ENCODE measurements around the gene PDIA2. TPM values are rescaled to one million over a fixed set of nuclear protein-coding genes. Genes with fewer than 3 reads are reported as not detected.

PDIA2 gene
- total RNA-seq, 8 experiments from 2014 or later, result 0.35 to 18.5 (median 9.1) TPM; not detected in 2

DNA sequence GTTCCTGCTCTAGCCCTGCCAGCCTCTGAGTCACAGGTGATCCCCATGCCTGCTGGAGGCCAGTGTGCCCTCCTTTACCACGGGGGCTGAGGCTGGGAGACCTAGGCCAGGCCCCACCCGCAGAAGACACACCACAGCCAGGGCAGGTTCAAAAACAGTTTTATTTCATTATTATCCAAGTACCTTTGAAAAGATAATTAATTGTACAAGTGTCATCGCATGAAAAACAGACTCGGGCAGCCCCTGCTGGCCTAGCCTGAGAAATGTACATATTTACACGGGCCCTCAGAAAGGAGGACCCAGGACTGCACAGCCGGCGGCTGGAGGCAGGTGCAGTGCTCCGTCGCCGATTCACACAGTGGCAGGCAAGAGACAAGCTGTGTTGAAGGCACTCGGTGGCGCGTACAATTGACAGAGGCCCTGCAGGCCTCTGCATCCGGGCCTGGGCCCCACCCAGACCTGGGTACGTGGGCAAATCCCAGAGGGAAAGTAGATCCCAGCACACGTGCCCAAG is 4.4 kb downstream of the PDIA2 start:
- no peak overlapping the region for H3K4me3 ChIP-seq
- in situ Hi-C loops (cut with MboI; ENCODE audit: low pct_unique_long_range_greater_than_20kb in 2 of 9, low sequenced_read_pairs in 9 of 9, unreplicated experiment in 9 of 9), result no loop called here
- no peak overlapping the region for H3K27ac ChIP-seq
- 60 to 96% (median 83%) methylated on average over 1 to 11 of the region's 16 CpGs; no CpG with 5 or more reads in 5 of the 10 experiments for WGBS, 10 experiments
- peak in 3 of 8 experiments; percentile 16 to 84 (median 20) for ATAC-seq (replicated peaks in 6 of 8)
- H3K4me1 ChIP-seq (replicated peaks in 1 of 2), result no peaks in the 10 kb centered on the region

DNA sequence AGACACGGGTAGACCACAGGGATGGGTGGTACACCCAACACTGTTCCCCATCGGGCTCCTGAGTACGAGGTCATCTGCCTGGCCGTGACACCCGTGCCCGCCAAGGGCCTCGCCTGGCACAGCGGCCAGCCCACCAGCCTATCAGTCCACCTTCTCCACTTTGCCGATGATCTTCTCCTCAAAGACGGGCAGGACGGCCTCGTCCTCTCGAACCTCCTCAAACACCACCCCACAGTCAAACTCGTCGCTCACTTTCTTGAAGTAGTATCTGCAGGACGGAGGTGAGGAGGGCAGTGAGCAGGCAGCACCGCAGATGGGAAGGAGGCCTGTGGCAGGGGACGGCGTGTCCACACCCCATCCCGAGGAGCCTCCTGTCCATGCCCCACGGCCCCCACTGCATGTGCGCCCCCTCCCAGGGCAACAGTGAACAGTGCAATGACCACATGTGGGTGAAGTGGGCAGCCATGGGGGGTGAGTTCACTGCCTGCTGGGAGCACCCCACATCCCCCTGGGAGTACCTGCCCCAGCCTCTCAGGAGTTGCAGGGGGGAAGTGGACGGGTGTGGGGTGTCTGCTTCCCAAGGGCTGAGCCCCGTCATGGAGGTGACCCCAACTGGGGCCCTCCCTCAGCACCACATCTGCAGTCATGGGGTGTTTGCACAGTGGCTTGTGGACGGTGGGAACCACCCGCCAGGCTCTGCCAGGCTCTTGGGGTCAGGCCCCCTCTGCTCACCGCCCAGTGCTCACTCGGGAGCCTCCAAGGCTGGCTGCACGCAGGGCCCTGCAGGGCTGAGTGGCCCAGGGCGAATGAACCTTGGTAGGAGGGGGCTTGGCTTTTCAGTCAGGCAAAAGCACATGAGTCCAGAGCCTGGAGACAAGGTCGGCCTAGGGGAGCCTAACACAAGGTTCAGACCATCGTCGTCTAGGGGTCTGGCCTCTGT is 5.3 kb downstream of the PDIA2 start:
- in situ Hi-C loops (cut with MboI; ENCODE audit: low pct_unique_long_range_greater_than_20kb in 2 of 9, low sequenced_read_pairs in 9 of 9, unreplicated experiment in 9 of 9), result no loop called here
- no peak overlapping the region for H3K4me3 ChIP-seq
- WGBS, 10 experiments, result 80 to 96% methylated on average over 1 to 18 of the region's 33 CpGs; no CpG with 5 or more reads in 8 of the 10 experiments
- H3K27ac ChIP-seq, result no peak overlapping the region
- ATAC-seq (replicated peaks in 6 of 8), result no peak
- no peaks in the 10 kb centered on the region for H3K4me1 ChIP-seq (replicated peaks in 1 of 2)

DNA sequence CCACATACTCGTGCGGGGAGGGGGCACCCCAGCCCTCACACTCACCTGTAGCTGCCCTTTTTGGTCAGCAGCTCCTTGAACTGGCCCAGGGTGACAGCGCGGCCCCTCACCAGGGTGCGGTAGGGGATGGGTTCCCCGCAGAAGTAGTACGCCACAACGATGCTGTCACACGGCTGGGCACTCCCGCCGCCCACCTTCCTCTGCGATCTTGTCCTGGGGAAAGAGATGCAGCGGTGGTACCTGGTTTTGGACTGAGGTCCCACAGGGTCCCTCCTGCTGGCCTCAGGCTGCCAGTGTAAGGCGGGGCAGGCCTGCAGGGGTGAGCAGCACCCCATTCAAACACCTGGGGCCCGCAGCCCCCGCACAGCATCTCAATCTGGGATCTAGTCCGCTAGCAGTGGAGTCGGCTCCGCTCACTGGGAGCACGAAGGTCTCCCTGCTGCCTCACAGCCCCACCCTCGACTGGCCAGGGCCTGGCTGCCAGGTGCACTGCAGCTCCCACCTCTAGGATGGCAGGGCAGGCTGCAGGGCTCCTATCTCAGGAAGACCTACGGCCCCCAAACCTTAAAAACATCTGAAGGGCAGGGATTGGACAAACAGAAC is 6.5 kb downstream of the PDIA2 start:
- no peak for ATAC-seq (replicated peaks in 6 of 8)
- Histone ChIP-seq H3K4me1 (replicated peaks in 1 of 2) (no peaks in the 10 kb centered on the region), H3K4me3 (no peak overlapping the region), H3K27ac (no peak overlapping the region)
- WGBS, 10 experiments, result 80 to 90% (median 80%) methylated on average over 1 to 2 of the region's 22 CpGs; no CpG with 5 or more reads in 7 of the 10 experiments
- in situ Hi-C loops (cut with MboI; ENCODE audit: low pct_unique_long_range_greater_than_20kb in 2 of 9, low sequenced_read_pairs in 9 of 9, unreplicated experiment in 9 of 9), result no loop called here

DNA sequence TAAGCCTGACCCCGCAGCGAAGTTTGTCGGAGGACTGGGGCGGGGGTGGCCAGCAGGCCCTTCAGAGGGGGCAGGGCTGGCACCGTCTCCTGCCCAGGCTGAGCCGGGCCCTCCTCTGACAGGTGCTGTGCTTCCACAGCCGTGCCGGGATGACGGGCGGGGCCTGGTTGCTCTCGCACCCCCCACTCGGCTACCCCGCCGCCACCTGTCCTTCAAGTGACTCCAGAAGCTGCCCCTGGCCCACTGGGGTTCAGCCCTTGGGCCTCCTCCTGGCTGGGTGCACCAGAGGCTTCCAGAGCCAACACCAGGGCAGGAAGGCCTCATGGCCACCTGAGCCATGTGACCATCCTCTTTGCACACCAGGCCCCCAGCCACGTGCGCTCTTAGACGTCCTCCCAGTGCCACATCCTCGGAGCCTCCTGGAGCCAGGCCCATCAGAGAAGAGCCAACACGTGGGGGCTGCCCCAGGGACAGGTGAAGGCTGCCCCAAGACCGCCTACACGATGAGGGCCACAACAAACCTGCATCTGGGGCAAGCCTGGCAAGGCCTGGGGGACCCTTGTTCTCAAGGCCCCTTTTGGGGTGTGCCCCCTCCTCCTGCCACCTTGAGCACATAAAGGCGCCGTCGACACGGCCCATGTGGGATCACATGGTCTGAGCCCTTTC is 7.2 kb downstream of the PDIA2 start:
- Histone ChIP-seq H3K27ac (no peak overlapping the region), H3K4me1 (replicated peaks in 1 of 2) (no peaks in the 10 kb centered on the region), H3K4me3 (no peak overlapping the region)
- WGBS, 10 experiments, result 70 to 93% (median 80%) methylated on average over 1 to 5 of the region's 25 CpGs; no CpG with 5 or more reads in 7 of the 10 experiments
- in situ Hi-C loops (cut with MboI; ENCODE audit: low pct_unique_long_range_greater_than_20kb in 2 of 9, low sequenced_read_pairs in 9 of 9, unreplicated experiment in 9 of 9), result no loop called here
- peak in 1 of 8 experiments; percentile 7 for ATAC-seq (replicated peaks in 6 of 8)

DNA sequence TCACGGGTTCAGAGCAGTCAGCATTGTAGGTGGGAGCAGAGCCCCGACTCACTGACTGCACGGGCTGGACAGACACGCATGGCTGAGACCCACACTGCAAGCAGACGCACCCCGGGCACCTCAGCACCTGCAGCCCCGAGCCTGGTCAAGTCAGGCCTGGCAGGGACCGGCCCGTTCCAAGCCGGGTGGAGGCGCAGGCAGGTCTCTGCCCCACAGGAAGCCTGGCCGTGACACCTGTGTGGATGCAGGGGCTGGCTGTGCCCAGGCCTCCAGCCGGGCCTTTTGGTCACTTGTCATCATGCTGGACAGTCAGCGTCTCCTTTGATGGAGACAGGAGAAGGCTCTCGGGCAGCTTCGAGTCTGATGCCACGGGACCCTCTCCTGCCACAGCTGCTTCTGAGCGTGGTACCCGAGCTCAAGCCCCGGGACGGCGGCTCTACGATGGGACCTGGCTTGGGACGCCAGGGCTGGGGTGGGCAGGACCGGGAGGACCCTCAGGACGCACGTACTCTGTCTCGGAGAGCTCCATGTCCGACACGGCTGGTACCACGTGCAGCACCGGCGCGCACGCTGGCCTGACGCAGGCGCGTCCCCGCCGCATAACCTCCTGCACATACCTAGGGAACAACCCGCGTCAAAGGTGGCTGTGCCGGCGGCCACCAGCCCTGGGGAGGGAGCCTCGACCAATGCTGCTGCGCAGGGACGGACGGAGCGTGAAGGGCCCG is 7.9 kb downstream of the PDIA2 start:
- H3K4me1 ChIP-seq (replicated peaks in 1 of 2), result no peaks in the 10 kb centered on the region
- WGBS, 10 experiments, result 92 to 100% (median 98%) methylated on average over 2 to 11 of the region's 50 CpGs; no CpG with 5 or more reads in 6 of the 10 experiments
- no peak overlapping the region for H3K27ac ChIP-seq
- H3K4me3 ChIP-seq, result no peak overlapping the region
- ATAC-seq (replicated peaks in 6 of 8), result no peak
- in situ Hi-C loops (cut with MboI; ENCODE audit: low pct_unique_long_range_greater_than_20kb in 2 of 9, low sequenced_read_pairs in 9 of 9, unreplicated experiment in 9 of 9), result no loop called here

DNA sequence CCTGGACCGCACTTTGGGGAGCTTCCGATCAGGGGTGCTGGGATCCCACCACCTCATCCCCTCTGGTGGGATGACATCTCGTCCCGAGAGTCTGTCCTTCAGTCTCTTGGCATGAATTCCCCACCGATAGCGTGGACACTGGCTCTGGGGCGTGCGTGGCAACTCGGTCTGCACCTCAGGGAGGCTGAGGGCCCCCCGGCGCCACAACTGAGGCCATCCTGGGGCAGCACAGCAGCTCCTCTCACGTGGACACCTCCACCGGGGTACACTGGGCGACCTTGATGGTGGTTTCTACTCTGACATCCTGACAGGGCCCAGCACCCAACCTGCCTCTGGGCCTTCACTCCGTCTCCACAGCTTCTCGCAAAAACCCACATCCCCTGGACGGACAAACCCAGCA is 8.6 kb downstream of the PDIA2 start:
- Histone ChIP-seq H3K4me1 (replicated peaks in 1 of 2) (no peaks in the 10 kb centered on the region), H3K27ac (no peak overlapping the region), H3K4me3 (no peak overlapping the region)
- in situ Hi-C loops (cut with MboI; ENCODE audit: low pct_unique_long_range_greater_than_20kb in 2 of 9, low sequenced_read_pairs in 9 of 9, unreplicated experiment in 9 of 9), result no loop called here
- ATAC-seq (replicated peaks in 6 of 8), result no peak
- 90 to 100% (median 93%) methylated on average over 1 to 3 of the region's 17 CpGs; no CpG with 5 or more reads in 7 of the 10 experiments for WGBS, 10 experiments

DNA sequence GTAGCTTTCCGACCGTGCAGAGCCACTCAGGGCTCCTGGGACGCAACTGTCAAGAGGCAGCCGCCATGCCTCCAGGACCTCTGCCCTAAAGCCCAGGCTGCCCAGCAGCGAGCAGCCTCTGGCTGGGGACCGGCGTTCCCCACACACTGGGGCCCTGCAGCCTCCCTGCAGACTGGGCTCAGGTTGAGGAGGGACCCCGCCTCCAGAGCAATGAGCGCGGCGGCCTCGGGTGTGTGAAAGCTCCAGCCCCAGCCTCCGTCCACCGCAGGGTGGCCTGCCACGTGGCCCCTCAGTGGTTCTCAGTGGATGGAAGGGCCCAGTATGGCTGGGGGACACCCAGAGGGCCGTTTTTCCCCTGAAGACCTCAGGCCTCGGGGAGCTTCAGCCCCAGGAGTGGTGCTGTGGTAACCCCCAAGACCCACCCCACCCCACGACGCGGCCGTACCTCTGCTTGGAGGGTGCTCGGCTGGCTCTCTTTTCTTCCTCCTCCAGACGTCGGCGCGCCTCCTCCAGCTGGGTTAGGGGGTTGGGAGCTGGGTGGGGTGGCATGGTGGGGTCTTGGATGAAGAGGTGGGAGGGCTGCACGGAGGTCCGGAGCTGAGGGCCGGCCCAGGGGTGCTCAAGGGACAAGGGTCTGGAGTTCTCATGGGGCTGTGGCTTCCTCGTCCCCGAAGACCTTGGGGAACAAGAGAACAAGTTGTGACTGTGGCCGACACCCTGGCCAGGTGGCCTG is 10.2 kb downstream of the PDIA2 start:
- in situ Hi-C loops (cut with MboI; ENCODE audit: low pct_unique_long_range_greater_than_20kb in 2 of 9, low sequenced_read_pairs in 9 of 9, unreplicated experiment in 9 of 9), result no loop called here
- Histone ChIP-seq H3K4me3 (no peak overlapping the region), H3K27ac (no peak overlapping the region), H3K4me1 (replicated peaks in 1 of 2) (no peaks in the 10 kb centered on the region)
- whole genome bisulfite sequencing, 10 experiments, result 100% methylated on average over 1 of the region's 32 CpGs; no CpG with 5 or more reads in 8 of the 10 experiments
- no peak for ATAC-seq (replicated peaks in 6 of 8)

DNA sequence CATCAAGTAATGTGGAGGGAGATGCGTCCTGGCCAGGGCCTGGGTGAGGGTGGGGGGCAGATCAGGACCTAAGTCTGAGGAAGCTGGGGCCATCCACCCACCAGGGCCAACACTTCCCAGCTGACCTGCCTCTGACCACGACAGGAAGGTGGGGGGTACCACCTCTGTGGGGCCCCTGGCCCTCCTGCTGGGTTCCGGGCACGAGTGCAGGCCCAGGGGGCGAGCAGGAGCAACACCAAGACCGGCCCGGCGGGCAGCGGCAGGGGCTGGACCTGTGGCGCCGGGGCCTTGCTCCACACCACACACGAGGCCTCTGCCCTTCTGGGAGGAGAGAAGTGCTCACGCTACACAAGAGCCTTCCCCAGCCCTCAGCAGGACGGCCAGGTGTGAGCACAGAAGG is 13.3 kb downstream of the PDIA2 start:
- peak in 1 of 8 experiments; percentile 8 for ATAC-seq (replicated peaks in 6 of 8)
- Histone ChIP-seq H3K4me3 (no peak overlapping the region), H3K4me1 (replicated peaks in 1 of 2) (no peaks in the 10 kb centered on the region), H3K27ac (no peak overlapping the region)
- 93 to 100% (median 100%) methylated on average over 1 to 4 of the region's 14 CpGs; no CpG with 5 or more reads in 6 of the 10 experiments for WGBS, 10 experiments
- in situ Hi-C loops (cut with MboI; ENCODE audit: low pct_unique_long_range_greater_than_20kb in 2 of 9, low sequenced_read_pairs in 9 of 9, unreplicated experiment in 9 of 9), result no loop called here

DNA sequence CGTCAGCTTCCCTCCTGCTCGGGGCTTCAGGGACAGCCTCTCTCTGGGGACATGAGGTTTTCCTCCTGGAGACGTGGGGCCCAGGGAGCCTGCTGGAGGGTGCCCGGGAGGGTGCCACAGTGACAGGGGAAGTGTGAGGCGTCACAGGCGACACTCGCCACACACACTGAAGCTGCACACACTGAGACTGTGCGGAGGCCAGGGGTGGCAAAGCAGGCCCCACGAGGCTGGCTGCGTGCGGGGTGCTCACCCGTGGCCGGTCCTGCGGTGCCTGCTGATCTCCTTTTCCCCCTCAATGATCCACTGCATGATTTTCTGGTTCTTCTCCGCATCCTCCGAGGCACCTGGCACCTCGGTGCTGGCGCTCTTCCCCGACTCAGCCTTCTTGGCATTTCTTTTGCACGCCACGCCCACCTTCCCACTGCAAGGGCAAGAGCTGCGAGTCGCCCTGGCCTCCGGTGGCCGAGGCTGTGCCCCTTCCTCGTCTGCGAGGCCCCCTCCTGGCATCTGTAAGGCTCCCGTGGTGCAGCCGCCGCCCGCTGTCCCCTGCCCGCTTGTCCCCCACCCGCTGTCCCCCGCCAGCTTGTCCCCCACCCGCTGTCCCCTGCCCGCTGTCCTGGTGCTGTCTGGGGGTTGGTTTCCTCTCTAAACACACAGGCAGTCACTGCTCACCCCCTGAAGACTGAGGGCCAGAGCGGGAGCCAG is 14.0 kb downstream of the PDIA2 start:
- ATAC-seq (replicated peaks in 6 of 8), result no peak
- no peak overlapping the region for H3K27ac ChIP-seq
- in situ Hi-C loops (cut with MboI; ENCODE audit: low pct_unique_long_range_greater_than_20kb in 2 of 9, low sequenced_read_pairs in 9 of 9, unreplicated experiment in 9 of 9), result no loop called here
- no peak overlapping the region for H3K4me3 ChIP-seq
- no peaks in the 10 kb centered on the region for H3K4me1 ChIP-seq (replicated peaks in 1 of 2)
- 100% methylated on average over 1 to 2 of the region's 37 CpGs; no CpG with 5 or more reads in 7 of the 10 experiments for WGBS, 10 experiments

DNA sequence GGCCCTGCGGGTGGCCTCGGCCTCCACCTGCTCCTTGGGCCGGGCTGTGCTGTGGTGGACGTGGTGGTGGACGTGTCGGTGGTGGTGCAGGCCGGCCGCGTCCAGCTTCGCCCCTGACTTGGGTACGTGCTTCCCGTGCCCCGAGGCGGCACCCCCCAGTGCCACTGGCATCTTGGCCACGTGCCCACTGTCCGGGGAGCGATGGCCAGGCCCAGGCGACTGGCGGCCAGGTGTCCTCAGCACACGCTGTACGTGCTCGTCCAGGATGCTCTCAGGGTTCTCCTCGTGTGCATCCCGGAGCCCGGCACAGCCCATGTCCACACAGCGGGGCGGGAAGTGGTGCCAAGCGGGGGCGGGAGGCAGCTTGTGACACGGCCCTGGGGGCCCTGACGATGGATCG is 14.9 kb downstream of the PDIA2 start:
- H3K4me3 ChIP-seq, result no peak overlapping the region
- WGBS, 10 experiments, result 80 to 100% methylated on average over 1 to 3 of the region's 32 CpGs; no CpG with 5 or more reads in 8 of the 10 experiments
- no peak overlapping the region for H3K27ac ChIP-seq
- ATAC-seq (replicated peaks in 6 of 8), result no peak
- H3K4me1 ChIP-seq (replicated peaks in 1 of 2), result no peaks in the 10 kb centered on the region
- in situ Hi-C loops (cut with MboI; ENCODE audit: low pct_unique_long_range_greater_than_20kb in 2 of 9, low sequenced_read_pairs in 9 of 9, unreplicated experiment in 9 of 9), result no loop called here

DNA sequence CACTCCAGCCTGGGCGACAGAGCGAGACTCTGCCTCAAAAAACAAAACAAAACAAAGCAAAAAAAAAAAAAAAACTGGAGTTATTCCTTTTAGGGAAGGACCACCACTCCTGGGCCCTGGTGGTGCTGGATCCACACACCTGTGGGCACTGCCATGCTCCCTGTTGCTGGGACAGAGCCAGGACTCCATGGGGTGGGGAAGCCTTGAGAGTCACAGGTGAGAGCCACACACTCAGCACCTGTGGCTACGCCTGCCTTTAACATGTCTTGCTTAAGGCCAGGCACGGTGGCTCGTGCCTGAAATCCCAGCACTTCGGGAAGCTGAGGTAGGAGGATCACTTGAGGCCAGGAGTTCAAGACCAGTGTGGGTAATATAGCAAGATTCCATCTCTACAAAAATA is 18.3 kb downstream of the PDIA2 start:
- no peak for ATAC-seq (replicated peaks in 6 of 8)
- Histone ChIP-seq H3K27ac (no peak overlapping the region), H3K4me3 (no peak overlapping the region), H3K4me1 (replicated peaks in 1 of 2) (peaks cover 0 to 4% of the 10 kb centered on the region in 2 donors)
- in situ Hi-C loops (cut with MboI; ENCODE audit: low pct_unique_long_range_greater_than_20kb in 2 of 9, low sequenced_read_pairs in 9 of 9, unreplicated experiment in 9 of 9), result no loop called here
- WGBS, 10 experiments, result 85 to 100% methylated on average over 2 to 4 of the region's 6 CpGs; no CpG with 5 or more reads in 8 of the 10 experiments

Data from motor neuron (in vitro differentiated cells).